Activated CD4-positive, alpha-beta T cell treated with anti-CD3 and anti-CD28 coated beads, Interleukin-2, amount 50 U/mL, for 24 hours (primary cell): ENCODE data around the gene GAS2L3.
"Not testable (repeated sequence)": the region's sequence is repeated elsewhere in the genome, so short reads cannot be mapped to it uniquely, and the experiment has no call there.

ENCODE experiments used
- DNase-seq, 2 donors: peaks; one replicate each; pipeline ENCODE4 v3.0.0-alpha.2; 2020; ENCODE audit warnings: low read depth in 1 of 2, low spot score in 1 of 2

GAS2L3 gene

GRCh38 chr12:100574187-100575074, 947 bp downstream of the GAS2L3 start:
- DNase-seq: no peak

GRCh38 chr12:100576331-100577036, 3.0 kb downstream of the GAS2L3 start:
- no peak for DNase-seq

DNA sequence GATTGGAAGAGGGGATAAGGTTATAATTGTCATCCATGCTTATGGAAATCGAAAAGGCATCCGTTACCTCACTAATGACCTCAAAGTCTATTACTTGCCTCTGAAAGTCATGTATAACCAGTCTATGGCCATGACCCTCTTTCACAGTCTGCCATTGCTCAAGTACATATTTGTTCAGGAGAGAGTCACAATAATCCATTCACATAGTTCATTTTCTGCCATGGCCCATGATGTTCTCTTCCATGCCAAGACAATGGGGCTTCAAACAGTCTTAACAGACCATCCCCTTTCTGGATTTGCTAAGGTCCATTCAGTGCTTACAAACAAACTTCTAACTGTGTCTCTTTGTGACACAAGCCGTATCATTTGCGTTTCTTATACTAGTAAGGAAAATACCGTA, 5.4 kb downstream of the GAS2L3 start:
- DNase-seq: no peak

GRCh38 chr12:100579844-100580243, 6.4 kb downstream of the GAS2L3 start:
- DNase-seq: no peak

DNA sequence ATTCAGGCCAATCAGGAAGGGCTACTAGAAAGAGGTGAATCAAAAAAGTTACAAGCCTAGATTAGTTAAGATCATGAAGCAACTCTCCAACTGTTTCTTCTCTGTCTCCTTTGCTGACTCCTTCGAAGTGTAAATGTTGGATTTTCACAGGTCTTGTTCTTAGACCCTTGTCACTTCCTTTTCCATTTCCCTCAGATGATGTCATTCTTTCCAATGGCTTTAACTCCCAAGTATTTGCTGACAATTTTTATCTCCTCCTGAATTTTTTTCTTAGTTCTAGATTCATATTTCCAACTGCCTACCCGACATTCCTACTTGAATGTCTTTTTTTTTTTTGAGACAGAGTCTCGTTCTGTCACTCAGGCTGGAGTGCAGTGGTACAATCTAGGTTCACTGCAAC, 10.8 kb downstream of the GAS2L3 start:
- DNase-seq: no peak

GRCh38 chr12:100591979-100592378, 18.5 kb downstream of the GAS2L3 start:
- DNase-seq: no peak

DNA sequence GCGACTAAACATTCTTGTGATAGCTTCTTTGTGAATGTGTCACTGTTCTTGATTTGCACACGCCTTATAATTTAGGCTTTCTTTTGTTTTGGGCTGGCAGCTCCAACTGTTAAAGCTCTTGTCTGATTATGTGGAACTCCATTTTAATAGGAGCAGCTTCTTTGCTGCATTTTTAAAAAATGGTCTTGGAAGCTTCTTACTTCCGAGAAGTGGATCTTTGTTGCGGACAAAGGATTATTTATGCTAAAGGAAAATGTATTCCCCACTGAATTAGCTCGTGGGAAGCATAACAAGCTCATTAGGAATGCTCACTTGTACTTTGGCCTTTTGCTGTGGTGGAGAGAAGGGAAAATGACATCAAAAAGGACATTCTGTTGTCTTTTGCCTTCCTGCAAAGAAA, 20.0 kb downstream of the GAS2L3 start:
- no peak for DNase-seq

GRCh38 chr12:100601626-100602025, 28.1 kb downstream of the GAS2L3 start:
- DNase-seq: no peak

- DNase-seq: not testable (repeated sequence)
These were observed 29.5 kb downstream of the GAS2L3 start for GRCh38 chr12:100602997-100603396.

- DNase-seq: no peak
These were observed 35.3 kb downstream of the GAS2L3 start for GRCh38 chr12:100608776-100609175.

GRCh38 chr12:100610666-100611430, 37.4 kb downstream of the GAS2L3 start:
- no peak for DNase-seq

DNA sequence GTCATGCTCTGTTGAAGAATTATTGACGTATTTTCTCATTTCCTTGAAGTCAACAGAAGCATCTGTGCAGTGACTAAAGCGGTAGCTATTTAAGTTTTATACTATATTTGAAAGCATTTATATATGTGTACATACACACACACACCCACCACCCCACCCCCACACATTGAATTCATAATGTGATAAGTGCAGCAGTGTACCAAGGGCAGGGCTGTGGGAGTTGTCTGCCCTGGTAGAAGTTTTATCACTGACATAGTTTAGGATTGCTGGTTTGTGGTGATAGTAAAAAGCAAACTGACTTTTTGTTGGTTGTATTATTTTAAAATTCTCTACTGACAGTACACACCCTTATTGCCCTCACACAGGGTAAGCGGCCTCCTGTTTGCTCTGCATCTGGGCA, 39.1 kb downstream of the GAS2L3 start:
- DNase-seq: no peak

GRCh38 chr12:100624571-100624970, 51.1 kb downstream of the GAS2L3 start:
- DNase-seq: no peak

- no peak for DNase-seq
These were observed 59.0 kb downstream of the GAS2L3 start for GRCh38 chr12:100632445-100632892.

GRCh38 chr12:100633082-100633785, 59.8 kb downstream of the GAS2L3 start:
- DNase-seq: not testable (repeated sequence)

GRCh38 chr12:100643246-100643645, 69.8 kb downstream of the GAS2L3 start:
- DNase-seq: no peak

- DNase-seq: no peak
These were observed 73.4 kb downstream of the GAS2L3 start for GRCh38 chr12:100646896-100647295.

DNA sequence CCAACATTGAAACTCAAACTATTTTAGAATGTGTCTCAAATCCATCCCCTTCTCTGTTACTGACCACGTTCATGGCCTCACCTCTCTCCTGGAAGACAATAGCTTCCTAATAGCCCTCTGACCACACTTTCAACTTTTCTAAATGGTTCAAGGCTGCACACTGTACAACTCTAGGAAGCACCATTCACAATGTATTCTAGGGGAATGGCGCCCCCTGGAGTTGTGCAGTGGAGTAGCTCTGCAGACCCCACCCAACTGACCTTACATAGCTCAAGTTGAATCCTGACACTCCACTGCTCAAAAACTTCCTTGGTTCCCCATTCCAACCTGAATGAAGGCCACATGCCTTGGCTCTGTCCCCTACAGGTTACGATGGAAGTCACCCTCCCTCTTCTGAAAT, 77.6 kb downstream of the GAS2L3 start:
- DNase-seq: no peak

DNA sequence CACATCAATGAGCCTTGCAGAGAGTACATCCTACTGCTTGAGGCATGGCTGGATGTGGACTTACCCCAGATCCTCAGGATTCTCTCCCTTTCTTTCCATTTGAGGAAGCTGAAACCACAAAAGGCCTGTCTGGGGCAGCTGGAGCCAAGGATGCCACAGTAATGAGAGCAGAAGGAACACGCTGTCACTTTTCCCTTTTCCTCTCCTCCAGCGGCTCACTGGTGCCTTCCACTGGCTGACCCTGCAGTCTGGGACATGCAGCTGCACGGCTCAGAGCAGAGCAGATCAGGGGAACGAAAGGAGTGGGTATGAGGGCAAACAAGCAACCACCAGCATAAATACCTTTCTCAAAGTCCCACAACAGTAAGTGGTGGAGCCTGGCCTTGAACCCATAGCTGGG, 78.2 kb downstream of the GAS2L3 start:
- DNase-seq: no peak

DNA sequence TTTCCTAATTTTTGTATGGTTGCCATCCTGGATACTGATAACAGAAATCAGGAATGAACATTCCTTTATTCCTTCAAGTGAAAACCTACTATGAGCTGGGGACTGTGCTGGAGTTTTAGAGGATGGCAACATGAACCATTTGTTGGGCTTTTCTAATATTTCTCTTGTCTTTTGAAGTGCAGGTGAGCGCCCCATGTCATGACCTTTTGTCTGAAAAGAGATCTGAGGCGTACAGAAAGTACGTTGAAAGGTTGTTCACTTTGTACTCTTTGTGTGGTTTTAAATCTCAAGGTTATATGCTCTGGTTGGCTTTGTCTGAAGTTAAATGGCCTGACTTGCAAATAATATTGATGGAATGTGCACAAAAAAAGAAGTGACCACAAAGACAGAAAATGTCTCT, 79.0 kb downstream of the GAS2L3 start:
- DNase-seq: no peak

GRCh38 chr12:100656141-100656540, 82.7 kb downstream of the GAS2L3 start:
- DNase-seq: no peak
